Prostate gland (tissue), 2 donors: ENCODE data around the gene ATP5PD. TPM values are rescaled to one million over a fixed set of nuclear protein-coding genes. Genes with fewer than 3 reads are reported as not detected.

Source experiments
- DNase-seq: peaks from one replicate; pipeline ENCODE4 v3.0.0-alpha.2; 2019; ENCODE audit warnings: low spot score
- H3K27ac ChIP-seq, 2 donors: fragments of 200-600 bp; sonication (generic); 2 replicates each; pipeline ENCODE4 v1.5.1; 2017 to 2019
- H3K27me3 ChIP-seq: fragments of 200-600 bp; sonication (generic); replicated peaks from 2 replicates; pipeline ENCODE4 v1.5.1; 2019; ENCODE audit not compliant: insufficient read depth
- H3K36me3 ChIP-seq, 2 donors: fragments of 200-600 bp; sonication (generic); 1 replicate in 1 of 2; 2 replicates in 1 of 2; pipeline versions ENCODE4 v1.5.1 to v1.8.1; 2017 to 2019
- H3K4me1 ChIP-seq: fragments of 200-600 bp; sonication (generic); replicated peaks from 2 replicates; pipeline ENCODE4 v1.5.1; 2019
- H3K4me3 ChIP-seq, 2 donors: fragments of 200-600 bp; sonication (generic); 2 replicates each; pipeline ENCODE4 v1.5.1; 2017 to 2019
- H3K9me3 ChIP-seq: fragments of 200-600 bp; sonication (generic); 2 replicates; pipeline ENCODE4 v1.5.1; 2017
- POLR2A ChIP-seq: fragments of 450-650 bp; IDR thresholded peaks from one replicate; pipeline ENCODE4 v1.6.1; 2016; ENCODE audit warnings: antibody characterized with exemption, mild to moderate bottlenecking
- POLR2AphosphoS5 ChIP-seq: sonication (generic); formaldehyde crosslinking; IDR thresholded peaks from one replicate; pipeline ENCODE4 v1.6.1; 2017; ENCODE audit warnings: antibody characterized with exemption
- WGBS: methylation state at CpG from one replicate; pipeline ENCODE4 v1.1.5; 2018; 5-methylcytosine and 5-hydroxymethylcytosine counted together
- intact Hi-C: fragments of 100-400 bp; cut with DNase I; formaldehyde crosslinking; loops from one replicate; pipeline ENCODE4 v1.14.2; 2022
- total RNA-seq, 2 donors: library from RNA; depleted of rRNA; stranded (reverse); fragments of >200 nt; gene quantifications; one replicate each; pipeline ENCODE4 v1.1.0, GENCODE V29; 2016
- TF ChIP-seq, protein P1 (sequence below), 4 experiments: fragments of 200-600 bp in 2 of 4; fragments of 450-650 bp in 2 of 4; sonication (generic) in 2 of 4; IDR thresholded peaks; 1 replicate in 3 of 4; 2 replicates in 1 of 4; pipeline ENCODE4 v1.5.1; 2016 to 2019; ENCODE audit warnings: antibody characterized with exemption in 4 of 4, mild to moderate bottlenecking in 2 of 4, moderate library complexity in 2 of 4

The ATP5PD gene
- total RNA-seq, 2 donors from 2014 or later: 116 to 201 TPM

GRCh38 chr17:75090871-75091854 is 44.4 kb upstream of the ATP5PD start:
- no peak for DNase-seq
- intact Hi-C loops: no loop called here
- no peaks in the 10 kb centered on the region for H3K27me3 ChIP-seq
- H3K4me1 ChIP-seq: peaks cover 15% of the 10 kb centered on the region
- H3K9me3 ChIP-seq: no peaks in the 10 kb centered on the region
- 54% methylated on average over 19 of the region's 19 CpGs for WGBS
- H3K4me3 ChIP-seq: no peak overlapping the region
- peak overlapping the region; percentile 70 to 78 for H3K27ac ChIP-seq
- H3K36me3 ChIP-seq: no peaks in the 10 kb centered on the region
- TF ChIP-seq POLR2AphosphoS5: no peak
- no peak for TF ChIP-seq POLR2A
- TF ChIP-seq, protein P1, sequence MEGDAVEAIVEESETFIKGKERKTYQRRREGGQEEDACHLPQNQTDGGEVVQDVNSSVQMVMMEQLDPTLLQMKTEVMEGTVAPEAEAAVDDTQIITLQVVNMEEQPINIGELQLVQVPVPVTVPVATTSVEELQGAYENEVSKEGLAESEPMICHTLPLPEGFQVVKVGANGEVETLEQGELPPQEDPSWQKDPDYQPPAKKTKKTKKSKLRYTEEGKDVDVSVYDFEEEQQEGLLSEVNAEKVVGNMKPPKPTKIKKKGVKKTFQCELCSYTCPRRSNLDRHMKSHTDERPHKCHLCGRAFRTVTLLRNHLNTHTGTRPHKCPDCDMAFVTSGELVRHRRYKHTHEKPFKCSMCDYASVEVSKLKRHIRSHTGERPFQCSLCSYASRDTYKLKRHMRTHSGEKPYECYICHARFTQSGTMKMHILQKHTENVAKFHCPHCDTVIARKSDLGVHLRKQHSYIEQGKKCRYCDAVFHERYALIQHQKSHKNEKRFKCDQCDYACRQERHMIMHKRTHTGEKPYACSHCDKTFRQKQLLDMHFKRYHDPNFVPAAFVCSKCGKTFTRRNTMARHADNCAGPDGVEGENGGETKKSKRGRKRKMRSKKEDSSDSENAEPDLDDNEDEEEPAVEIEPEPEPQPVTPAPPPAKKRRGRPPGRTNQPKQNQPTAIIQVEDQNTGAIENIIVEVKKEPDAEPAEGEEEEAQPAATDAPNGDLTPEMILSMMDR (IDR thresholded peaks at IDR 0.05): no peak

GRCh38 chr17:75088465-75089417 is 42.0 kb upstream of the ATP5PD start:
- no peak for DNase-seq
- TF ChIP-seq POLR2A (no peak), POLR2AphosphoS5 (no peak)
- TF ChIP-seq, protein P1 (IDR thresholded peaks at IDR 0.05): no peak
- Histone ChIP-seq H3K27me3 (no peaks in the 10 kb centered on the region), H3K27ac (peak overlapping the region; percentile 89 to 91), H3K36me3 (no peaks in the 10 kb centered on the region), H3K9me3 (no peaks in the 10 kb centered on the region), H3K4me1 (peaks cover 10% of the 10 kb centered on the region), H3K4me3 (peak overlapping the region; percentile 61 to 67)
- WGBS: 74% methylated on average over 10 of the region's 11 CpGs
- intact Hi-C loops: no loop called here

DNA sequence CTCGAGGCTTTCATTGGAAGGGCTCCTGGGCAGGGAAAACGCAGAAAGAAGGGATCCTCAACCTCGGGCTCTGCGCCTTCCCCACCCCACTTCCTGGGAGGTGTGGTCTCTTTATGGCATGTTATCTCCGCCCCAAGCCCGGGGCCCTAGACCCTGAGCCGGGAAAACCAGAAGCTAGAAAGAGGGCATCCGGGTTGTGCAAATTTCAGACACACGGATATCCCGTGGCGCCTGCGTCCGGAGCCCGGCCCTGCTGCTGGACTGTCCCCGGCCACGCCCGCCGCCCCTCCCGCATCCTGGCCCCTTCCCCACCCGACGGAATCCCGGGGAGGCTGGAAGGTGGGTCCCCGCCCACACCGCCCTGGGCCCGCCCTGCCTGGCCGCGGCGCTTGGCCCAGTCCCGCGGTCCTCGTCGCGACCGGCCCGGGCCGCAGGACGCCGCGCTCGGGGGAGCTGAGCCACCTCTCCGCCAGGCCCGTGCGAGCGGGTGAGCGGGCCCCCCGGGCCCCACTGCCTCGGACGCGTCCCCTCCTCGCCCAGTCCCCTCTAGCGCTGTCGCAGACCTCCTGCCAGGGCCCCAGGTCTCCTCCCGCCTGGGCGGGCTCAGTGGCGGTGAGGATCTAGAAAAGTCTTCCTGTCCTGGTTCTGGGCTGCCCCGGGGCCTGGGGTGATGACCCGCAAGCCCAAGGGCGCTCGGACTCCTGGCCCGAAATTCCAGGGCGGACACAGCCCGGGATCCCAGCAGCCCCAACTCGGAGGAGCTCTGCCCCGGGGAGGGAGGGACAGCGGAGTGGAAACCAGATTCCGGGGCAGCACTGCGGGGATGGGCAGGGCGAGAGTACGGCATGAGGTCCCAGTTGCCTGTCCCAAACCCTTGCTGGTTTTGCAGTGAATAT is 41.0 kb upstream of the ATP5PD start, which contains the start of gene SLC16A5:
Gene SLC16A5, plus strand, starts transcription at position 397 of the 896 bp plus-strand sequence. CDS start 5,683 bp downstream, outside the sequence.
- peaks cover 4% of the 10 kb centered on the region for H3K4me1 ChIP-seq

DNA sequence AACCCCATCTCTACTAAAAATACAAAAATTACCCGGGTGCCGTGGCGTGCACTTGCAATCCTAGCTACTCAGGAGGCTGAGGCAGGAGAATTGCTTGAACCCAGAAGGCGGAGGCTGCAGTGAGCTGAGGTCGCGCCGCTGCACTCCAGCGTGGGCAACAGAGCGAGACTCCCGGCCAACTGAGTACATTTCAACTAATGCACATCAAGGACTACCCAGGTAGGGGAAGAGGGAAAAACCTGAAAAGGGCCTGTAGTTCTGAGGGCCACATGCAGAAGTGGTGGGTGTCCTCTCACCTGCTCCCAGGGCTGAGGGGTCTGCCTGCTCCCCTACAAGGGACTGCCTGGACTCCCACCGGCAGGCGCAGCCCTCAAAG is 40.4 kb upstream of the ATP5PD start:
- Histone ChIP-seq H3K9me3 (no peaks in the 10 kb centered on the region), H3K27me3 (no peaks in the 10 kb centered on the region), H3K36me3 (no peaks in the 10 kb centered on the region), H3K4me1 (peaks cover 4% of the 10 kb centered on the region), H3K4me3 (peak overlapping the region; percentile 61 to 67), H3K27ac (peak overlapping the region; percentile 89 to 91)
- DNase-seq: no peak
- intact Hi-C loops: no loop called here
- WGBS: 60% methylated on average over 12 of the region's 12 CpGs
- TF ChIP-seq POLR2AphosphoS5: no peak

More for the DNA sequence above, 41.0 kb upstream of the ATP5PD start, which contains the start of gene SLC16A5:
- intact Hi-C loops: no loop called here
- 9% methylated on average over 29 of the region's 69 CpGs for WGBS
- Histone ChIP-seq H3K27ac (peak within 1 kb of the TSS; percentile 89 to 91), H3K9me3 (no peaks in the 10 kb centered on the region), H3K36me3 (no peaks in the 10 kb centered on the region), H3K27me3 (no peaks in the 10 kb centered on the region), H3K4me3 (peak within 1 kb of the TSS; percentile 61 to 67)
- DNase-seq: peak; percentile 92
- peak; percentile 87 for TF ChIP-seq POLR2AphosphoS5
- TF ChIP-seq, protein P1 (IDR thresholded peaks at IDR 0.05): peak in 1 of 4 experiments; percentile 5
- peak; percentile 75 for TF ChIP-seq POLR2A
